Panc1 (cell line): Measurements from ENCODE around the gene VSTM1. TPM values are rescaled to one million over a fixed set of nuclear protein-coding genes. Genes with fewer than 3 reads are reported as not detected.
A peak's percentile ranks its signal among the peaks of the same experiment; 100 is the strongest.
"Not testable (repeated sequence)": the region's sequence is repeated elsewhere in the genome, so short reads cannot be mapped to it uniquely, and the experiment has no call there.

Experiments used
- ATAC-seq: fragments of 200-7000 bp; cut with Tn5 transposase; 2 replicates; pipeline ENCODE4 v1.9.1; 2020; ENCODE audit warnings: mild to moderate bottlenecking, moderate library complexity
- BruUV-seq: library from RNA; stranded (reverse); fragments of 400-500 nt; replicated peaks from 2 replicates; lab custom pipeline; 2021; lab: Mats Ljungman, UMichigan
- CTCF ChIA-PET: fragments of 300-600 bp; sonication (Branson Sonifier 250); formaldehyde crosslinking; loops from one replicate; lab custom pipeline; 2022; ENCODE audit warnings: antibody characterized with exemption; lab: Charles Lee
- POLR2A ChIA-PET: fragments of 300-600 bp; sonication (Branson Sonifier 250); formaldehyde crosslinking; loops from one replicate; lab custom pipeline; 2022; ENCODE audit warnings: antibody characterized with exemption; lab: Charles Lee
- DNase-seq: peaks from one replicate; pipeline ENCODE4 v3.0.0-alpha.2; 2010; ENCODE audit warnings: low read depth, low spot score
- H3K27ac ChIP-seq: 2 replicates; pipeline ENCODE4 v1.5.1; 2011; ENCODE audit warnings: mild to moderate bottlenecking, low read length, inconsistent platforms
- H3K27me3 ChIP-seq: fragments of 200-500 bp; sonication (Bioruptor generic); 2 replicates; pipeline ENCODE4 v1.6.0; 2014; ENCODE audit warnings: low read length, inconsistent platforms; ENCODE audit not compliant: control insufficient read depth, insufficient read depth
- H3K36me3 ChIP-seq: fragments of 200-500 bp; sonication (Bioruptor generic); 2 replicates; pipeline ENCODE4 v1.5.1; 2014; ENCODE audit warnings: inconsistent platforms, mild to moderate bottlenecking, low read length, moderate library complexity; ENCODE audit not compliant: control insufficient read depth, insufficient read depth
- H3K4me1 ChIP-seq: 2 replicates; pipeline ENCODE4 v1.5.1; 2011; ENCODE audit warnings: inconsistent platforms, mild to moderate bottlenecking, low read length, moderate library complexity; ENCODE audit not compliant: control insufficient read depth, insufficient read depth
- H3K4me3 ChIP-seq, 2 experiments: 2 replicates each; pipeline ENCODE4 v1.5.1; 2011 to 2012; ENCODE audit warnings: low read depth in 2 of 2, low read length in 2 of 2, mild to moderate bottlenecking in 2 of 2, inconsistent platforms in 1 of 2, moderate library complexity in 1 of 2
- H3K9me3 ChIP-seq: fragments of 200-500 bp; sonication (Bioruptor generic); 2 replicates; pipeline ENCODE4 v1.5.1; 2014; ENCODE audit warnings: low read depth, mild to moderate bottlenecking, inconsistent platforms, low read length, moderate library complexity; ENCODE audit not compliant: control insufficient read depth, insufficient read depth
- CTCF ChIP-seq: fragments of 450-650 bp; IDR thresholded peaks from 2 replicates; pipeline ENCODE4 v1.5.1; 2017; ENCODE audit warnings: mild to moderate bottlenecking
- POLR2AphosphoS5 ChIP-seq: IDR thresholded peaks from 2 replicates; pipeline ENCODE4 v1.6.1; 2012; ENCODE audit warnings: mild to moderate bottlenecking, low read depth, low read length, moderate library complexity
- REST ChIP-seq, 2 experiments: IDR thresholded peaks; 2 replicates each; pipeline ENCODE4 v1.6.1; 2011 to 2012; ENCODE audit warnings: low read depth in 2 of 2, control low read depth in 1 of 2, low read length in 1 of 2, mild to moderate bottlenecking in 1 of 2, moderate library complexity in 1 of 2; ENCODE audit not compliant: insufficient read depth in 1 of 2
- SIN3A ChIP-seq: IDR thresholded peaks from 2 replicates; pipeline ENCODE4 v1.6.1; 2012; ENCODE audit warnings: low read depth, mild to moderate bottlenecking, low read length, moderate library complexity, borderline replicate concordance; ENCODE audit not compliant: insufficient read depth
- TCF7L2 ChIP-seq: IDR thresholded peaks from 2 replicates; pipeline ENCODE4 v1.6.1; 2011; ENCODE audit warnings: mild to moderate bottlenecking, low read depth, low read length, inconsistent platforms
- in situ Hi-C: cut with HindIII; loops from 2 replicates; pipeline ENCODE4 v1.10.0; 2016; ENCODE audit warnings: low sequenced_read_pairs, low pct_unique_long_range_greater_than_20kb
- intact Hi-C: fragments of 100-400 bp; cut with micrococcal nuclease; formaldehyde crosslinking; loops from one replicate; pipeline ENCODE4 v1.10.0; 2022; ENCODE audit not compliant: unreplicated experiment
- total RNA-seq: library from RNA; stranded (reverse); gene quantifications from one replicate; pipeline ENCODE4 v1.2.1, GENCODE V29; 2021; ENCODE audit not compliant: unreplicated experiment

The VSTM1 gene
- total RNA-seq, 1 experiment from 2014 or later = 1.5 TPM

- intact Hi-C loops = no loop called here
- no TSS peak for BruUV-seq
- POLR2A ChIA-PET = interaction anchor here (0.6 kb wide), 1 partner anchor 232 kb away, joined by 3 read pairs; no protein-coding TSS in a partner anchor
Observed at GRCh38 chr19:54100561-54100960, 36.9 kb upstream of the VSTM1 start, which contains the start of gene OSCAR. Gene OSCAR (minus strand): TSS chr19:54100803. CDS start chr19:54100792, 11 bp downstream.

GRCh38 chr19:54099903-54100255 is 36.2 kb upstream of the VSTM1 start:
- H3K27me3 ChIP-seq, BruUV-seq, in situ Hi-C loops, ATAC-seq, H3K4me3 ChIP-seq, H3K36me3 ChIP-seq, CTCF ChIA-PET, POLR2A ChIA-PET, DNase-seq, H3K9me3 ChIP-seq: not testable (repeated sequence)
- peak overlapping the region; percentile 77 for H3K27ac ChIP-seq
- peaks cover 19% of the 10 kb centered on the region for H3K4me1 ChIP-seq
- intact Hi-C loops = loop anchor here (5.0 kb wide), 1 partner anchor 68 kb away; no protein-coding TSS in a partner anchor

More at GRCh38 chr19:54100561-54100960, 36.9 kb upstream of the VSTM1 start, which contains the start of gene OSCAR:
- Histone ChIP-seq H3K27ac (peak within 1 kb of the TSS; percentile 77), H3K4me1 (peaks cover 18% of the 10 kb centered on the region), H3K4me3 (no peak within 1 kb of the TSS), H3K36me3 (no peaks in the 10 kb centered on the region; the same call in 1 of the 2 replicates), H3K27me3 (no peaks in the 10 kb centered on the region), H3K9me3 (no peaks in the 10 kb centered on the region)
- CTCF ChIA-PET = no interaction called here
- ATAC-seq (no peak), DNase-seq (no peak)
- no peak for TF ChIP-seq CTCF
- TF ChIP-seq POLR2AphosphoS5 = no peak
- TF ChIP-seq TCF7L2 = no peak
- TF ChIP-seq REST (IDR thresholded peaks at IDR 0.05; ENCODE audit: insufficient read depth in 1 of 2, low read depth in 2 of 2, low read length in 1 of 2) = no peak
- no peak for TF ChIP-seq SIN3A
- in situ Hi-C loops = no loop called here

- DNase-seq (no peak), ATAC-seq (no peak)
- Histone ChIP-seq H3K36me3 (no peaks in the 10 kb centered on the region; the same call in 1 of the 2 replicates), H3K4me3 (no peak overlapping the region), H3K9me3 (peaks cover 3% of the 10 kb centered on the region; the same call in 1 of the 2 replicates), H3K27ac (peak overlapping the region; percentile 62; the same call in 1 of the 2 replicates), H3K27me3 (no peaks in the 10 kb centered on the region), H3K4me1 (peaks cover 19% of the 10 kb centered on the region)
- no peak for TF ChIP-seq SIN3A
- no peak for TF ChIP-seq CTCF
- TF ChIP-seq POLR2AphosphoS5 = no peak
- no peak for TF ChIP-seq TCF7L2
- no peak for TF ChIP-seq REST (IDR thresholded peaks at IDR 0.05; ENCODE audit: insufficient read depth in 1 of 2, low read depth in 2 of 2, low read length in 1 of 2)
- in situ Hi-C loops = no loop called here
- ChIA-PET POLR2A (no interaction called here), CTCF (interaction anchor here (0.7 kb wide), 1 partner anchor 489 kb away, joined by 5 read pairs; no protein-coding TSS in a partner anchor)
- BruUV-seq = no TSS peak
- intact Hi-C loops = loop anchor here (5.0 kb wide), 1 partner anchor 67 kb away; no protein-coding TSS in a partner anchor
Observed at GRCh38 chr19:54099190-54099902, 35.6 kb upstream of the VSTM1 start.
